Left colon (tissue), 2 donors: ENCODE results near the gene HSPH1. TPM values are rescaled to one million over a fixed set of nuclear protein-coding genes. Genes with fewer than 3 reads are reported as not detected.
"Not testable (repeated sequence)": the region's sequence is repeated elsewhere in the genome, so short reads cannot be mapped to it uniquely, and the experiment has no call there.

Source experiments
- ATAC-seq: fragments of 200-7000 bp; cut with Tn5 transposase; one replicate; pipeline ENCODE4 v1.9.1; 2020; ENCODE audit warnings: mild to moderate bottlenecking, moderate library complexity
- DNase-seq, 2 donors: peaks; one replicate each; pipeline ENCODE4 v3.0.0-alpha.2; 2020
- intact Hi-C, 2 donors: fragments of 100-400 bp; cut with DNase I in 1 of 2; cut with micrococcal nuclease in 1 of 2; formaldehyde crosslinking; loops; one replicate each; pipeline versions ENCODE4 v1.11.2 to v1.14.0; 2022; cut with DNase I, micrococcal nuclease
- total RNA-seq, 2 donors: library from RNA; stranded (reverse); fragmentation: NEBNext Ultra II Directional; extraction: Animal tissue kit (Norgen Biotek cat#: 25700); gene quantifications; one replicate each; pipeline ENCODE4 v1.2.1, GENCODE V29; 2021
- donor health status: DM: no; HTN: no; CAD: no.
- donor health status: DM: yes; HTN: yes; CAD: no.

HSPH1 gene
- total RNA-seq, 2 donors from 2014 or later: 35.4 to 41.9 TPM

DNA sequence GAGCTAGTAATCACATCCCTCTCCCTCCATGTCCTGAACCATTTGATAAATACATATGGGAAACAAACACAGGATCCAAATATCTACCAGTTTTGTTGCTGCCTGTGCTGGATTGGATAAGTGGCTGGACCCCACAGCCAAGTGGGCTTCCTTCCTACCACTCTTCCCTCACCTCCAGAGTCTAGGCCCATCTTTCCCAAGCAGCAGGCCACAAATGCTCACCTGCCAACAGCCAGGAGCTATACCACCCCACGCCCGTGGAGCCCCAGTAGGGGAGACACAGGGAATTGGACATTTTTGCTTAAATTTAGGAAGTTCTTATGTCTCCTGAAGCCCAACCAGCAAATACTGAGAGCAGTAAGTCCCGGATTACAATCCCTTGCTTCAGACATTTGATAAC lies 55.8 kb downstream of the HSPH1 start:
- ATAC-seq (no peak), DNase-seq (no peak)
- intact Hi-C loops: no loop called here

DNA sequence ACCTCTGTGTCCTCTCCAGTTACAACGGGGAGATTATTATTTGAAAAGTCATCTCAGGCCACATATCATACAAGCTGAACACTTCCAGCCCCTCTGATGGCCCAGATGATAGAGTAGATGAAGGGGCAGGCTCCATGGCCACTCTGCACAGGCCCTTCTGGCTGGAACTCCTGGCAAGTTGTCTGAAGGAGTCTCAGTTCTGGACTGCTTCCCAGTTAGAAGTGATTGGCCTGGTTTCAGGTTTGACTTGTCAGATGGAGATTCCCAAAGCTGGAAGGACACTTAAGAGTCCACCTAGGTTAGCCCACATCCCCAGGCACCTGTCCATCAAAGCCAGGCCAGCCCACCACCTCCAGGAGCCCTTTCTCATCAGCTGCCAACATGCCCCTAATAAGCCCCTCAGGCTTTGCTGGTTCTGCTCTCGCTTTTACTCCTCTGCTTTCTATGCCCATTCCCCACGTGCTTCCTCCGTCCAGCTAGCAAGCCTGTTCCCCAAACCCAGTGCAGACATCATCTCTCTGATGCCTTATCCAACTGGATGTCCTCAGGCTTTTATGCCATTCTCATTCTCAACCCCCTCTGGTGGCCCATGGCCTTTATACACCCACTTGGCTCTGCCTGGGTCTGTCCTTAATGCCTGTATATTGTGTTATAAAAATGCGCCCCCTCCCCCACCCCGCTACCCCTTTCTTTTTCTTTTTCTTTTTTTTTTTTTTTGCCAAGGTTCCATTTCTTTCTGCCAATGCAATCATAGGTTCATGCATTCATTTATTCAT lies 56.5 kb downstream of the HSPH1 start:
- intact Hi-C loops: no loop called here

DNA sequence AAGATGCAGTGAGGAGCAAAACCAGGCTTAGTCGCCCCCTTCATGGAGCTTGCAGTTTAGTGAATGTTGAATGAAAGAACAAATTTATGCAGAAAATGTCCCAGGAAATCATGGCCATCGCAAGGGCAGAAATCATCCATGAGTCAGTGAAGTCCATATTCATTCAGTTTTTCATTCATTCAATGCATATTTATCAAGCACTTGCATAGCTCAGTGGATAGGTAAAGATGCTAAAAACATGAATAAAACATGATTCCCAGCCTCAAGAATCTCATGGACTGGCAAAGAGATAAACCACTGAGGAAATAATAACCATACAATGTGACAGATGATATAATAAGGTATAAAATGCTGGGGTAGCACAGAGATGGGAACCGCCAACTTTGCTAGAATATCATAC lies 58.8 kb downstream of the HSPH1 start:
- no peak for ATAC-seq
- no peak for DNase-seq
- intact Hi-C loops: no loop called here

More for the DNA sequence above, 56.5 kb downstream of the HSPH1 start:
- DNase-seq: no peak
- ATAC-seq: no peak

DNA sequence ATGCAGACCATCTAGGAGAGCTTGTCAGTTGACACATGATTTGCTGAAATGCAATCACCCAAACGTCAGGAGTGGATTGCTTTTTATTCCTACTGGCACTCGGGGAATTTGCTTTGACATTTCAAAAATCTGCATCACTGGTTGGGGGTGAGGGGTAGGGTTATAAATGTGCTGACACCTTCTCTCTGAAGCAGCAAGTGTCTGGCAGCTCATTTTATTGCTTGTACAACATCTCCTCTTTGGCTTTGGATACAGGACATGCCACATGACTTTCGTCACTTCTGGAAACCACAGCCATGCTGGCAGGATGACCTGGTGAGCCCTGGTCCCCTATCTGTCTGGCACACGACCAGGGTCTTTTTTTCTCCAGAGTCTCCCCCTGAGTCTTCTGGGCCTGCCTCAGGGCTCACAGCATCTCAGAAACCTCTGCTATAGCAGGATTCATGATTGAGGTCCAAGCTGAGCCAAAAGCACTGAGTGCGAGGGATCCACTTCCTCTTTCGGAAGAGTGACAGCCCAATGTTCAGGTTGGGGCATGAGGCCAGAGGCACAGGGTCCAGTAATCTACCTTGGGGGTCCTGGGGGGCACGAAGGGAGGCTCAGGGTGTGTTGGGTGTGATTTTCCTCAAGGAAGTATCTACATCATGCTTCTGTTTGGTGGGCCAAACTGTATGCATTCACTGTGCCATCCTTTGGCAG lies 60.1 kb downstream of the HSPH1 start:
- intact Hi-C loops: no loop called here
- no peak for DNase-seq
- ATAC-seq: no peak

DNA sequence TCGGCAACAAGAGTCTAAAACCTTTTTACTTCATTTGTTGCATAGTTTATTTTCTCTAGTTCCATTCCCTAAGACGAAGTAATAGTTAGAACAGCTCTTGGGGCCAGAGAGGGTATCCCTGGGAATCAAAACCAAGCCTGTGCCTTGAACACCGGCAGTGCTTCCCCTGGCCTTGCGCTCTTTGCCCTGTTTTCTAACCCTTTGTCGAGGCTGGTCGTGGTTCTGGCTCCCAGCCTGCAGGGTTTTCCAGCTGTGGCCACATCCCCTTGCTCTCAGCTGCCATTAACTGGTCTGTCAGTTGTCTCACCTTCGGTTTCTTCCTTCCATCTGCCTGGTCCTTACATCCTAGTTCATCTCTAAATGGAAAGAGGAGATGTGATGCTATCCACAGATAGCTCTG lies 61.0 kb downstream of the HSPH1 start:
- no peak for ATAC-seq
- intact Hi-C loops: no loop called here
- no peak for DNase-seq

DNA sequence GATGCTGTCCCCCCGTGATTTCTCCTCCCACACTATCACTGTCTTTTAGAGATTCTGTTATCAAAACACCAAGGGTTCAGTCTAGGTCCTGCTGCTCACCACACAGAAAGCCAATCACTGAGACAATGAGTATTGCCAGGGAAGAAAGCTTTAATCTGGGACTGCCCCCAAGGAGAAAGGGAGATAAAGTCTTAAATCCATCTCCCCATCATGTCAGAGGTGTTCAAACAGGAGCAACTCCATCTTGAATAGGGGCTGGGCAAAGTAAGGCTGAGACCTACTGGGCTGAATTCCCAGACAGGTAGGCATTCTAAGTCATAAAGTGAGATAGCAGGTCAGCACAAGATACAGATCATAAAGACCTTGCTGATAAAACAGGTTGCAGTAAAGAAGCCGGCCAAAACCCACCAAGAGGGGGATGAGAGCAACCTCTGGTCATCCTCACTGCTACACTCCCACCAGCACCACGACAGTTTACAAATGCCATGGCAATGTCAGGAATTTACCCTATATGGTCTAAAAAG lies 63.7 kb downstream of the HSPH1 start:
- intact Hi-C loops, DNase-seq: not testable (repeated sequence)
- peak; percentile 60 for ATAC-seq

DNA sequence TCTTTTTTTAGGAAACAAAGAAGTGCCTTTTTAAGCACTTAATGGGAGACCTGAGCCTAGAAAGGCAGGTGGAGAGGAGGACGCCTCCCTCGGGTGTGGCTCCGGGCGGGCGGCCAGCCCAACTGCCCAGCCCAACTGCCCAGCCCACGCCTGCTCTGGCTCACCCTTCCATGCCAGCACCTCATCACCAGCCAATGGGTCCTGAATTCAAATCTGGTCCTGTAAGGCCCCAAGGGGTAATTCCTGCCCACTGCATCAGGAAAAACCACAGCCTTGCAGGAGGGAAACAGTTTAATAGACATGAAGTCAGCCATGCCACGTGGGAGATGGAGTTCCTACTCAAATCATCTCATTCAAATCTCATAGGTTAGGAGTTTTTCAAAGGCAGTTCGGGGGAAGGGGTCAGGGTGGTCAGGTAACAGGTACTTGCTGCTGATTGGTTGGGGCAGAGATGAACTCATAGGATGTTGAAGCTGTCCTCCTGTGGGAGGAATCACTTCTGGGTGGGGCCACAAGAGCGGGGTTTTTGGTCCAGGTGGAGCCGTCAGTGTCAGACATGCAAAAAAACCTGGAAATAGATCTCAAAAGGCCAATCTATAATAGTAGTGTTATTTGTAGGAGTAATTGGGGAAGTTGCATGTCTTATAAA lies 64.9 kb downstream of the HSPH1 start:
- ATAC-seq: peak; percentile 98
- intact Hi-C loops: no loop called here
- peak; percentile 47 to 70 for DNase-seq

DNA sequence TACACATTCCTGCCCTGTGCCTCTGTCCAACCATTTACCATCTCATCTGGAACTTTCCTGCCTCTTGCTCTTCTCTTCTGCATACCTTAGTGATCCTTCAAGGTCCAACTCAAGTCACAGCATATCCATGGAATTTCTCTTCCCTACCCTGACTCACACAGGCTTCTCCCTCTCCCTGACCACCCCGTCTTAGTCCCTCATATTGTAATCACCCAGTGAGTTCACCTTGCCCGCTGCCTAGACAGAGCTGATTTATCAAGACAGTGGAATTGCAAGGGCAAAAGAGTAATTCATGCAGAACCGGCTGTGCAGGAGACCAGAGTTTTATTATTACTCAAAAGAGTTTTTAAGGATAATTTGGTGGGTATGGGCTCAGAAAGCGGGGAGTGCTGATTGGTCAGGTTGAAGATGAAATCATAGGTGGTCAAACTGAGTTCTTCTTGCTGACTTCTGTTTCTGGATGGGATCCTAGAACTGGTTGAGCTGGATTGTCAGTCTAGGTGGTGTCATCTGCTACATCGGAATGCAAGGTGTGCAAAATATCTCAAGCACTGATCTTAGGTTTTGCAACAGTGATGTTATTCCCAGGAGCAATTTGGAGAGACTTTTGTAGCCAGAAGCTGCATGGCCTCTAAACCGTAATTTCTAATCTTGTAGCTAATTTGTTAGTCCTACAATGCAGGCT lies 67.2 kb downstream of the HSPH1 start:
- intact Hi-C loops: no loop called here
- ATAC-seq (no peak), DNase-seq (no peak)

DNA sequence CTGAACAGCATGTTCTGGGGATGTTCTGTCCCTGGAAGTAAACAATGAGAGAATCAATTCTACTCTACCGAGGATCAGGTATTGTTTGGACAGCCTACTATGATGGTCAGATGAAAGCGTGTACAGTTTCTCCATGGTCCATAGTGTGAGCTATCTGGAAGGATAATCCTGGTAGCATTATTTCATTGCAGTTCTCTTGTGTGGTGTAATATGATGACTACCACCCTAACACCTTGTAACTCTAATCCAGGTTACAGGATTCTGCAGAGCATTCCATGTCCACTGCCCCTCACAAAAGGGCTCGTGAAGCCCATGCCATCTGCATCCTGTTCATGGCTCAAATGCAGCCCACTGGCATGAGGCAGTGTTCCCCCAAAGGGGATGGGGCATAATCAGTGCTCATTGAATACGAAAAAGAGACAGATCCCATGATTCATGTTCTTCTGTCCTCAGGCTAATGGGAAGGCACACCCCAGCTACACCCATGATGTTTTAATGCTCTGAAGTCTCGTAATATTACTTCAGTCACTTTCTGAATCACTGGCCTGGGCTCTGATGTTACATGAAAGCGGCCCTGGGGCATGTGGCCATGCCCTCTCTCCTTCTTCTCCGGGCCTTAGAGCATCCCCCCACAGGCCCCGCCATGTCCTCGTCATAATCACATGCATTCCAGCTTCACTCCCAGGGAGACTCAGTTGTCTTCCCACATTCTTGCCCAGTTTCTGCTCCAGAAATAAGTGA lies 68.4 kb downstream of the HSPH1 start:
- intact Hi-C loops: no loop called here
- ATAC-seq: no peak

DNA sequence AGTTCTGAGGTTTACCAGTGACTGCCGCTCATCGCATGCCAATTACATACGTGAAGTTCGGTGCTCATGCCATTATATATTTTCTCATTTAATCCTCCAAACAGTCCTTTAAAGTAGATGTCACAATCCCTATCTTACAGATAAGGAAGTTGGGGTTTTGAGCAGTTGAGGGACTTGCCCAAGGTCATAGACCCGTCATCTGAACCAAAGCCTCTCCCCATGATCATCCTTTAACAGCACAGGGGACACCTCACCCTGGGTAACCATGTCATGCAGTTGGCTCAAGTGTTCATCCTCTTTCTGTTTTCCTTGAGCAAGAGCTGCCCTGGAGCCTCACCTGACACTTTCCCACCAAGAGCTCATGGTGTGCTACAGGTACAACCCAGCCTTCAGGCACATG lies 69.1 kb downstream of the HSPH1 start:
- intact Hi-C loops: no loop called here
- DNase-seq (no peak), ATAC-seq (no peak)

More for the DNA sequence above, 68.4 kb downstream of the HSPH1 start:
- DNase-seq: no peak

DNA sequence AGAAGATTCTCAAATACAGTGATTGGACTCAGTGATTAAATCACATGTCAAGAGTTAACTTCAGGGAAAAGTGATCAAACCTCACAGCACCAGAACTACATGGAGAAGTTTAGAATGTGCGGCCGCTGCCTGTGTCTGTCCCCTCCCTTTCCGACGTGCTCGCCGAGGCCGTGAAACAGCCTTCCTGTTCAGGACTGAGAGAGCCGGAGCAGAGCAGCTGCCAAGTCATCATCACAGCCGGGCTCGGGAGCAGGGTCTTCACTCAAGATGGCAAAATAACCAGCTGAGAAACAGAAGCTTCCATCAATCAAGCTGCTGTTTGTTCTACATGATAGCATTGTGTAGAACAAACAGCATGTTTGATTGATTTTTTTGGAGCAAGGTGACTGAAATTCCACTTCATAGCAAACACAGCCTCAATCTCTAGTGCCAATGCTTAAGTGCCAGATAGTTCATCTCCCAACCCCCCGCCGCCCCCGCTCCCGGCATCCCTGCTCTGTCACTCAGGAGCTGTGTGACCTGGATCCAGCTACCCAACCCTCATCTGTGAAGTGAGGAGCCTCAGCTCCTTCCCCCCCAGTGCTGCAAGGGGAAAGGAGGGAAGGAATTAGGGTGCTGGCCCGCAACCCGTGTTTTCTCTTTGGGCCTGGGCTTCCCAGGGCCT lies 70.6 kb downstream of the HSPH1 start:
- no peak for ATAC-seq
- no peak for DNase-seq
- intact Hi-C loops: no loop called here

DNA sequence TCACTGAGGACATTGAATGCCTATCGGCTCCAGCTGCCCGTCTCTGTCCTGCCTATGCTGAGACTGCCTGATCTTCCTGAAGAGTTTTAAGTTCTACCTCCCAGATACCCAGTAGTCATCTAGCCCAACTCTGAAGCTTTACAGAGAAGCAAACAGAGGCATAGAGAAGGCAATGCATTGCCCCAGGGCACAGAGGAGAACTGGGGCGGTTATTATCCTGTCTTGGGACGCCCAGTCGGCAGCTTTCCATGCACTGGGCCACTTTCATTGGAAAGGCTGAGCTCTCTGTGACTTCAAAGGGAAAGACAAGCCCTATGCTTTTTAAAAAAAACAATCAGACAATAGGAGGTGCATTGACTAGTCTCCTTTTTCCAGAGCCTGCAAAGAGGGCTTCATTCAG lies 71.6 kb downstream of the HSPH1 start:
- DNase-seq (no peak), ATAC-seq (no peak)
- intact Hi-C loops: no loop called here

DNA sequence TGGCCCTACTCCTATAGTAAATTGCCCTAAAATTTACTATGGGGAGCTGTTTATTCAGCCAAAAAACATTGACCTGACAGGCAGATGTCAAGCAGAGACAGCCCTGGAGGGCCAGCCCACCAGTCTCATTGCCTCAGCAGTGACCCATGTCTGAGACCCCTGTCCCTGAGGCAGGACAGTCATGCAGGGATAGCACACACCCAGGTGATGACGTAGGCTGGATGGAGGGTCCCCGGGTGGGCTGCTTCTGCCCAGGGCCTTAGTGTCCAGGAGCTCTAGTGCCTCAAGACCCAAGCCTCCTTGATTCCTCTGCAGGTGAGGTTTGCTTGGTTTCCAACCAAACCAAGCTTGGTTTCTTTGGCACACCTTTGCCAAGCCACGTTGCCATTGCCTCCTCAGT lies 72.1 kb downstream of the HSPH1 start:
- ATAC-seq (no peak), DNase-seq (no peak)
- intact Hi-C loops: no loop called here

DNA sequence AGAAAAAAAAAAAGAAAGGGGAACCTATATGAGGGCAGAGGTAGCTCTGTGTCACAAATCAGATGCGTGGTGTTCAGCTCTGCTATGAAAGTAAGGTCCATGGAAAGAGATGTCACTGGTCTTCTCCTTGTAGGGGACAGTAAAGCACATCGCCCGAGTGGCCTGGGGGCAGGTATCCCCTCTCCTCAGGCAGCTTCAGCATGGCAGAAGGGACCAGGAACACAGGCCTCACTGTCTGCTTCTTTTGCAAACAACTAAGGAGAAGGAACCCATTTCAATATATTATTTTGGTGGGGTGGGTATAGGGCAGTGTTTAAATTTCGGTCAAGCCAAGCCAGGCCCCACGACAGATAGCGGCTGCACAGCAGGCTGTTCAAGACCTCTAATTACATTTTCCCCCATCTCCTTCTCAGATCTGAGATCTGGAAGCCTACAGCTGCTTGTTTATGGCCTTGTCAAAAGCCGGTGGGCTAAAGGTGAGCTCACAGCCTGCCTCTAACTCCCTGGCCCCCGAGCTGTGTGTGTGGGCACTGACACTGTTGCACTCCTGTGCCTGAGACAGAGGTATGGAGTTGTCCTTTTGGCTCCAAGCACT lies 72.8 kb downstream of the HSPH1 start:
- ATAC-seq: no peak
- DNase-seq: no peak
- intact Hi-C loops: no loop called here
